Neuronal stem cell (in vitro differentiated cells): Measurements from ENCODE around the gene KRTAP16-1.

Source experiments
- DNase-seq: peaks from one replicate; pipeline ENCODE4 v3.0.0-alpha.2; 2013; ENCODE audit warnings: low spot score
- H2AFZ ChIP-seq: one replicate; pipeline ENCODE4 v1.6.1; 2013; ENCODE audit warnings: mild to moderate bottlenecking, low read length, inconsistent platforms
- H2AK5ac ChIP-seq: 2 replicates; pipeline ENCODE4 v1.6.1; 2013; ENCODE audit warnings: low read depth, mild to moderate bottlenecking, inconsistent platforms, low read length, moderate library complexity, mixed read lengths
- H2BK120ac ChIP-seq: 2 replicates; pipeline ENCODE4 v1.6.1; 2013; ENCODE audit warnings: low read depth, mild to moderate bottlenecking, inconsistent platforms, low read length, moderate library complexity, mixed read lengths
- H2BK12ac ChIP-seq: one replicate; pipeline ENCODE4 v1.6.1; 2013; ENCODE audit warnings: low read length, inconsistent platforms
- H2BK15ac ChIP-seq: 2 replicates; pipeline ENCODE4 v1.6.1; 2013; ENCODE audit warnings: mild to moderate bottlenecking, low read length, inconsistent platforms, mixed read lengths
- H2BK5ac ChIP-seq: one replicate; pipeline ENCODE4 v1.6.1; 2013; ENCODE audit warnings: inconsistent platforms, mild to moderate bottlenecking, low read length, moderate library complexity
- H3K14ac ChIP-seq: one replicate; pipeline ENCODE4 v1.6.1; 2013; ENCODE audit warnings: low read length, inconsistent platforms
- H3K18ac ChIP-seq: 2 replicates; pipeline ENCODE4 v1.6.1; 2013; ENCODE audit warnings: low read length, inconsistent platforms
- H3K23ac ChIP-seq: 2 replicates; pipeline ENCODE4 v1.6.1; 2013; ENCODE audit warnings: low read depth, mild to moderate bottlenecking, mixed read lengths, low read length, inconsistent platforms; ENCODE audit not compliant: poor library complexity
- H3K27ac ChIP-seq: replicated peaks from 3 replicates; pipeline ENCODE4 v1.5.1; 2013; ENCODE audit warnings: low read length, inconsistent platforms
- H3K27me3 ChIP-seq, 3 experiments: 2 replicates each; pipeline ENCODE4 v1.6.1; 2013; ENCODE audit warnings: low read length in 3 of 3, mild to moderate bottlenecking in 2 of 3, inconsistent platforms in 1 of 3, low read depth in 1 of 3, mixed read lengths in 1 of 3, moderate library complexity in 1 of 3; ENCODE audit not compliant: control insufficient read depth in 3 of 3, insufficient read depth in 3 of 3
- H3K36me3 ChIP-seq, 2 donors: replicated peaks in 1 of 2; 2 replicates each; pipeline ENCODE4 v1.6.1; 2013; ENCODE audit warnings: low read length in 2 of 2; ENCODE audit not compliant: control insufficient read depth in 2 of 2, insufficient read depth in 2 of 2
- H3K4ac ChIP-seq: 2 replicates; pipeline ENCODE4 v1.6.1; 2013; ENCODE audit warnings: inconsistent platforms, mild to moderate bottlenecking, low read length, moderate library complexity
- H3K4me1 ChIP-seq, 2 donors: 1 replicate in 1 of 2; 2 replicates in 1 of 2; pipeline ENCODE4 v1.6.1; 2013; ENCODE audit warnings: low read length in 2 of 2, low read depth in 1 of 2; ENCODE audit not compliant: control insufficient read depth in 2 of 2, insufficient read depth in 1 of 2
- H3K4me2 ChIP-seq: one replicate; pipeline ENCODE4 v1.6.1; 2013; ENCODE audit warnings: mild to moderate bottlenecking, low read length, inconsistent platforms; ENCODE audit not compliant: insufficient read depth, poor library complexity, severe bottlenecking
- H3K4me3 ChIP-seq, 2 donors: 2 replicates each; pipeline ENCODE4 v1.5.1; 2013; ENCODE audit warnings: low read length in 2 of 2, mild to moderate bottlenecking in 2 of 2, inconsistent platforms in 1 of 2, moderate library complexity in 1 of 2
- H3K79me1 ChIP-seq: one replicate; pipeline ENCODE4 v1.6.1; 2013; ENCODE audit warnings: low read depth, mild to moderate bottlenecking, inconsistent platforms, low read length, moderate library complexity
- H3K9ac ChIP-seq: one replicate; pipeline ENCODE4 v1.6.1; 2013; ENCODE audit warnings: mild to moderate bottlenecking, low read depth, low read length, inconsistent platforms; ENCODE audit not compliant: poor library complexity
- H3K9me3 ChIP-seq, 2 donors: replicated peaks in 1 of 2; 2 replicates each; pipeline versions ENCODE3 to v1.6.1; 2013; ENCODE audit warnings: low read length in 2 of 2, mild to moderate bottlenecking in 2 of 2, inconsistent platforms in 1 of 2, low read depth in 1 of 2, mixed read lengths in 1 of 2, moderate library complexity in 1 of 2; ENCODE audit not compliant: control insufficient read depth in 2 of 2, insufficient read depth in 1 of 2
- H4K8ac ChIP-seq: one replicate; pipeline ENCODE4 v1.6.1; 2013; ENCODE audit warnings: low read depth, mild to moderate bottlenecking, inconsistent platforms, low read length, moderate library complexity
- H4K91ac ChIP-seq: one replicate; pipeline ENCODE4 v1.6.1; 2013; ENCODE audit warnings: low read length, low read depth, mild to moderate bottlenecking, inconsistent platforms; ENCODE audit not compliant: poor library complexity
- WGBS, 2 donors: extraction: QIAGEN DNeasy Blood & Tissue Kit; methylation state at CpG; one replicate each; pipeline ENCODE4 v1.1.7; 2013; ENCODE audit warnings: missing lambda C conversion rate in 2 of 2, mixed read lengths in 1 of 2; ENCODE audit not compliant: insufficient read length in 2 of 2, insufficient replicate concordance in 1 of 2; ENCODE audit errors: extremely low coverage in 2 of 2; 5-methylcytosine and 5-hydroxymethylcytosine counted together

The KRTAP16-1 gene

DNA sequence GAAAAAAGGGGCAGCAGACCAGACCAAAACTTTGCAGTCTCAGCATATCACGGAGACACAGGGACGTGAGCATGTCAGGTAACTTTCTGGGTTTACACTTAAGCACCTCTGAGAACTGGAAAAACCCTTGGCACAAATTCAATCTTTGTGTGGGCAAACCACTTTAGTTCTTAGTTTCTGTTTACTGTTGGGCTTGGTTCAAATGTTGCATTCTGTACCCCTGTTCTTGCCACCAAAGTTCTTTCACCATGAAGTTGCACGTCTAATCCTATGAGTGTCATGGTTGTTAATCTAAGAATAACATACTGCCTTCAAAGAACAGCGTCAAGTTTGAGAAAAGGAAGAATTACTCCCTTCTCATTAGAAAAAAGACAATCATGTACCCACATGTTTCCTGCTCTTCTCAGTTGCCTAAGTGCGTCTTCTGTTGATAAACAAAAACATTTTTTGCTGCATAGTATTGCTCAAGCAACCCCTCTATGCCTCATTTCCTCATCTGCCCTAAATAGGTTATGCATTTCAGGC lies 29.9 kb upstream of the KRTAP16-1 start:
- no peaks in the 10 kb centered on the region for H3K4me1 ChIP-seq
- WGBS, 2 donors = no CpG with 5 or more reads among the region's 5 CpGs

DNA sequence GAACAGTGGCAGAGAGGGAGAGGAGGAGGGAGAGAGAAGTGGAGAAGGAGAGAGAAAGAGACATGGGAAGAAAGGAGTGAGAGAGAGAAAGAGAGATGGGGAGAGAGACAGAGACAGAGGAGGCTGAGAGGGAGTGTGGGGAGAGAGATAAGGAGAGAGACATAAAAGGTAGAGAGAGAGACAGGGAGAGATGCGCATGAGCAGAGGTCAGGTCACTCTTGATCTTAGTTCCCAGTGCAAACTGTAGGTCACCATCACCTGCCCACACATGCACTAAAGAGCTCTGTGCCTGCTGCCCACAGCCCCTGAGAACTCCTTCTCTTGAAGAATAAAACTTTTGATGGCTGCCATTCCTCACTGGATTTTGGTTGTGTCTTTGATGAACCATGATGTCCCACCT lies 26.6 kb upstream of the KRTAP16-1 start:
- no peak overlapping the region for H2BK120ac ChIP-seq
- no peaks in the 10 kb centered on the region for H3K36me3 ChIP-seq
- no peak overlapping the region for H4K8ac ChIP-seq
- no peak overlapping the region for H3K27ac ChIP-seq
- no peak overlapping the region for H2BK5ac ChIP-seq
- no peaks in the 10 kb centered on the region for H3K27me3 ChIP-seq
- peak overlapping the region; percentile 60 for H3K18ac ChIP-seq
- no peak overlapping the region for H3K9ac ChIP-seq
- no peaks in the 10 kb centered on the region for H3K9me3 ChIP-seq
- no peaks in the 10 kb centered on the region for H3K4me1 ChIP-seq
- H2AFZ ChIP-seq = no peak overlapping the region
- WGBS, 2 donors = no CpG with 5 or more reads among the region's 1 CpG
- no peak overlapping the region for H3K4ac ChIP-seq
- no peak overlapping the region for H3K4me3 ChIP-seq
- H4K91ac ChIP-seq = no peak overlapping the region
- H3K23ac ChIP-seq = no peak overlapping the region
- no peak overlapping the region for H2AK5ac ChIP-seq
- no peak overlapping the region for H2BK15ac ChIP-seq
- no peaks in the 10 kb centered on the region for H3K79me1 ChIP-seq
- no peak for DNase-seq
- no peak overlapping the region for H3K14ac ChIP-seq
- H3K4me2 ChIP-seq = no peak overlapping the region
- no peak overlapping the region for H2BK12ac ChIP-seq

More for the DNA sequence above, 29.9 kb upstream of the KRTAP16-1 start:
- no peak overlapping the region for H4K8ac ChIP-seq
- H2AFZ ChIP-seq = no peak overlapping the region
- H3K4ac ChIP-seq = no peak overlapping the region
- H2BK15ac ChIP-seq = no peak overlapping the region
- H2BK5ac ChIP-seq = no peak overlapping the region
- no peak overlapping the region for H4K91ac ChIP-seq
- H3K14ac ChIP-seq = no peak overlapping the region
- no peak overlapping the region for H3K18ac ChIP-seq
- peaks cover 0 to 3% of the 10 kb centered on the region in 2 donors for H3K9me3 ChIP-seq
- no peak overlapping the region for H3K4me2 ChIP-seq
- no peaks in the 10 kb centered on the region for H3K36me3 ChIP-seq
- no peak overlapping the region for H3K23ac ChIP-seq
- no peaks in the 10 kb centered on the region for H3K79me1 ChIP-seq
- H3K4me3 ChIP-seq = no peak overlapping the region
- no peak overlapping the region for H2BK120ac ChIP-seq
- H3K27me3 ChIP-seq = no peaks in the 10 kb centered on the region
- no peak overlapping the region for H2BK12ac ChIP-seq
- no peak for DNase-seq
- no peak overlapping the region for H2AK5ac ChIP-seq
- no peak overlapping the region for H3K27ac ChIP-seq
- no peak overlapping the region for H3K9ac ChIP-seq

DNA sequence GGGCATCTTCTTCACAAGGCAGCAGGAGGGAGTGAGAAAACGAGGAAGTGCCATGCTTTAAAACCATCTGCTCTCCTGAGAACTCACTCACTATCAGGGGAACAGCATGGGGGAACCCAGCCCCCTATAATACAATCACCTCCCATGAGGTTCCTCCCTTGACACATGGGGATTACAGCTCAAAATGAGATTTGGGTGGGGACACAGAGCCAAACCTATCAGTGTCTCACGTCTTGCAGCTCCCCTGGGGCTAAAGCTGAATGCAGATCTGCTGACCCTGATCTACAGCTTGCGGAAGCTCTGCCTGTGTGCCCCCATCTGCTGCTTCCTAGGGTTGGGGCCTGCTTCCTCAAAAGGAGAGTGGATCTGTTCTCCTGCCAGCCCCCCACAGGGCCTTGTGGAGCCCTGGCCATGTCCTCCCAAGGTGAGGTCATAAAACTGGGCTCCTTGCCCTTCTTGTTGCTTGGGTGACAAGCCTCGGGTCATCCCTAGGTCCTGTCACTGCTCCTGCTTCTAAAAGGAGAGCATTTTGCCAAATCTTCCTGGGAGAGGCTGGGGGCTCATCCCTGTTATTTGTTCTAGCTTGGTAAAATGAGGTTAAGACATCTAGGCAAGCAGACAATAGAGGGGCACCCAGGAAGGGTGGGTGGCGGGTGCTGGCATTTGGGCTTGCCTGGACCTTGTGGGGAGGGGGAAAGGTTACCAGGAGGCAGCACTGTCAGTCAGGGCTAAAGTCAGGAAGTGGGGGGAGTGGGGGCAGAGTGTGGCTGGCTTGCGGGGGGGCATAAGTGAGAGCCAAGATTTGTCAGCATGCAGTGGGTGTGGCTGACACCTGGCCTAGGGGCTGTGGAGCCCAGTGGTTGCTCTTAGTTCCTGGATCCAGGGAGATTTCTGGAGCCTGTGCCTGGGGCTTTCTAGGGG lies 25.5 kb upstream of the KRTAP16-1 start:
- H3K18ac ChIP-seq = peak overlapping the region; percentile 77
- no peak overlapping the region for H4K8ac ChIP-seq
- no peak overlapping the region for H2BK12ac ChIP-seq
- H2AK5ac ChIP-seq = no peak overlapping the region
- H3K36me3 ChIP-seq = no peaks in the 10 kb centered on the region
- H3K23ac ChIP-seq = no peak overlapping the region
- H3K9me3 ChIP-seq = no peaks in the 10 kb centered on the region
- H3K79me1 ChIP-seq = no peaks in the 10 kb centered on the region
- H3K4me3 ChIP-seq = no peak overlapping the region
- H3K4me2 ChIP-seq = no peak overlapping the region
- no peaks in the 10 kb centered on the region for H3K27me3 ChIP-seq
- H2BK5ac ChIP-seq = no peak overlapping the region
- no peak overlapping the region for H3K27ac ChIP-seq
- peak overlapping the region; percentile 68 for H4K91ac ChIP-seq
- no peak overlapping the region for H2AFZ ChIP-seq
- H3K14ac ChIP-seq = no peak overlapping the region
- no peak overlapping the region for H2BK120ac ChIP-seq
- H3K9ac ChIP-seq = peak overlapping the region; percentile 10
- no peak for DNase-seq
- no peak overlapping the region for H3K4ac ChIP-seq
- H2BK15ac ChIP-seq = no peak overlapping the region
- H3K4me1 ChIP-seq = no peaks in the 10 kb centered on the region
- WGBS, 2 donors = no CpG with 5 or more reads among the region's 6 CpGs

DNA sequence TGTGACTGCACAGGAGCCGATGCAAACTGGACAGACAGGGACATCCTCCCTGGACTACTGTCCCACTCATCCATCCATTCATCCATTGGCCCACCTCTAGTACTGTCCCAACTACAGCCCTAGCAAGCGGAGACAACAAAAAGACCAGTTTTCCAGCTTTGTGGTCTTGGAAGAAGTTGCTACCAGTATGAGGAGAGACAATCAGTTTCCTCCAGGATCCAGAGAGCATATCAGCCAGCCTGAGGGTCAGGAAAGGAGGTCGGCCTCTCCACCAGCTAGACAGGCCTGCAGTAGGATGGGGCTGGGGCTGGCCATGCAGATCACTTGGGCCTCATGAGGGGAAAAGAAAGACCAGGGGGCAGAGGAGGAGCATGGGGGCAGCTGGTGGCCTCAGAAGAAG lies 24.7 kb upstream of the KRTAP16-1 start:
- no peak overlapping the region for H2BK15ac ChIP-seq
- H3K9me3 ChIP-seq = no peaks in the 10 kb centered on the region
- H3K79me1 ChIP-seq = no peaks in the 10 kb centered on the region
- H4K8ac ChIP-seq = no peak overlapping the region
- no peak overlapping the region for H3K4me2 ChIP-seq
- H3K27me3 ChIP-seq = no peaks in the 10 kb centered on the region
- no peak for DNase-seq
- H3K14ac ChIP-seq = no peak overlapping the region
- H3K23ac ChIP-seq = no peak overlapping the region
- no peak overlapping the region for H3K9ac ChIP-seq
- no peak overlapping the region for H3K27ac ChIP-seq
- no peak overlapping the region for H2AFZ ChIP-seq
- no peak overlapping the region for H2BK120ac ChIP-seq
- H3K4ac ChIP-seq = no peak overlapping the region
- H3K4me3 ChIP-seq = no peak overlapping the region
- H2BK12ac ChIP-seq = no peak overlapping the region
- no peak overlapping the region for H2BK5ac ChIP-seq
- H3K4me1 ChIP-seq = no peaks in the 10 kb centered on the region
- no CpG with 5 or more reads among the region's 3 CpGs for WGBS, 2 donors
- no peaks in the 10 kb centered on the region for H3K36me3 ChIP-seq
- H3K18ac ChIP-seq = no peak overlapping the region
- H4K91ac ChIP-seq = no peak overlapping the region
- H2AK5ac ChIP-seq = peak overlapping the region; percentile 32
